ENCODE data around the gene GAB1.
"Not testable (repeated sequence)": the region's sequence is repeated elsewhere in the genome, so short reads cannot be mapped to it uniquely, and the experiment has no call there.

Gene GAB1

DNA sequence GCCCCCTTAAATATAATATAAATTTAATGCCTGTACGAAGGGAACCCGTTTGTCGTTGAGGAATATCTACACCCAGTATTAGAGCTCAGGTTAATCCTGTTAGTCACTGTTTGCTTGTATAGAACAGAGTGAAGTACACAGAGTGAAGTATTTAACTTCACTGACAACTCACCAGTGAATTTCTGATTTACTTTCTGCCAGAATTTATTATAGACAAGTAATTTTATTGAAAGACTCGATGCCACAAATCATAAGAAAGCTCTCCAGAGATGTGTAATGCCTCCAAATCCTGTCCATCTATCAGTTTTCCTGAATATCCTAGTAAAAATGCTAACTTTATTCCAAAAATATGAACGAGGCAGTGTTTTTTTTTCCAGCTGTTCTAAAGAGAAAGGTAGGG is 1.6 kb downstream of the GAB1 start:
- no peak for DNase-seq (ENCODE audit: low read depth)

DNA sequence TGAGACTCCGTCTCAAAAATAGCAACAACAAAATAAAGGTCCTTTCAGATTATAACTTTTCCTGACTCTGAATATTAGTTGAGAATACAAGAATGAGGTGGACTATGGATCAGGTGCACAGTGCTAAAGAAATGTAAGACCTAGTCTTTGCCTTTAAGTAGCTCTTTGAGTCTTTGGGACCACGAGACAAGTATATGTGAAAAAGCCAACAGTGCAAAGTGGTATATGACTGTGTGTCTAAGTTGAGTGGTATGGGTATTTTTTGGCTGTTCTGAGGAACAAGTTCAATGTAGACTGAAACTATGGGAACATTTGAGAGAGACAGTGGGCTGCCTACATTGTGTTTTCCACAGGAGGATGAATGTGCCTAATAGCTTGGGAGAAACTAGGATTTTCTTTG is 2.8 kb downstream of the GAB1 start:
- no peak for DNase-seq (ENCODE audit: low read depth)

DNA sequence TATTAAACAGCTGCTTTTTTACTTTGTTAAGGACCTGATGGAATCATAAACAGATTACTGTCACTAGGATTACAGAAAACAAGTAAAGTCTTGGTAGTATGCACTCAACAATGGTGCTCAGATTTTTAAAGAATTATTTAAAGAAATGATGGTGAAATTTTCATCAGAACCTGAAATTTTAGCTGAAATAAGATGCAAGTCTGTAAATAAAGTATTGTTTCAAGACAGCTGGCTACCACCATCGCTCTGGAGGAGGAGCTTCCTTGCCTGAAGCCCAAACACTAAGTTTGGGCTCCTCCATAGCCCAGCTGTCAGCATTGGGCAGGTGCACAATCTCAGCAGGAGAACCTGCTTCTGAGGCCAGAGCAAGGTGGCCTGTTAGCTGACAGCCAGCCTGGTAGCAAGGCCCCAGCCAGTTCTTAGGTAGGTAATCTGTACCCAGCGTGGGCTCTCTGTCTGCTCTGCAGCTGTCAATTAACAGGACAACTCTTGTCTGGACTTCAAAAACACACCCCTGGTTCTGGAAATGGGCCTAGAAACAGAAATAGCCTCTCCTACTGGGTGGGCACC is 4.6 kb downstream of the GAB1 start:
- no peak for DNase-seq (ENCODE audit: low read depth)

DNA sequence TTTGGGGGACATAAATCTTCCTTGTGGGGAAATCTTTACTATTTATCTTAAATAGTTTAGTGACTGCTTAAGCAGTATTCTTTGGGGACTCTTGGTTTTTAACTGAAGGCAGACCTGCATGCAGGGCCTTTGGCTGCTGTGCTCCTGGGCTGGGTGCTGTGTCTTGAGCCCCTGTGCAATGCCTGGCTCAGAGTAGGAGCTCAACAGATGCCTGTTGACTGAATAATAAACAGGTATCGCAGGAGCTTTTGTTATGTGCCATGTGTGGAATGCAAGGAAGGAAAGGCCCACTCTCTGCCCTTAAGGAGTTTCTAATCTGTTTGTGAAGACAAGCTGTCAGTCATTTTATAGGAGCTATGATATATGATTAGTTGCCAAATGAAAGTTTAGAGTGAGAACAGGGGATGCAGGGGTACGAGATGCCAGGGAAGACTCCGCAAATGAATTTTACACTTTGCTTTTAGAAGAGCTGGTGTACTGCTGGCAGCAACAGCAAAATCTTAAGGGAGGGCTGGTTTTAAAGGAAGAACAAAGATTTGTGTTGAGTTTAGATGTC is 6.7 kb downstream of the GAB1 start:
- DNase-seq (ENCODE audit: low read depth): no peak

DNA sequence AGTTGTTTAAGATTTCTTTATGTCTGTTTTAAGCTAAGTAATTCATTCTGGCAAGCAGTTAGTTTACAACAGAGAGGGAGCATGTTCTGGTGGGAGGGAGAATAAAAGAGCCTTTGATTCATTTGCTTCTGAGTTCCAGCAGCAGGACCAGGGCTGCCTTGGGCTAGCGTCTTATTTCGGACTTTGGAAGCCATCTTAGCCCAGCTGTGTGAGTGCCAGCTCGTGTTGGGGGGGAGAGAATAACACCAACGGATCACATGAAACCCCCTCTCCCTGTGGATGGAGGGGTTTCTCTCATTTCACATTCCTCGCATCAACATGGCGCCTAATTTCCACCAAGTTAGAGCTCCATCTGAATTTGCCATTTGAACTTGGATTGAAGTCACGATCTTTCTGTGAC is 7.4 kb downstream of the GAB1 start:
- no peak for DNase-seq (ENCODE audit: low read depth)

DNA sequence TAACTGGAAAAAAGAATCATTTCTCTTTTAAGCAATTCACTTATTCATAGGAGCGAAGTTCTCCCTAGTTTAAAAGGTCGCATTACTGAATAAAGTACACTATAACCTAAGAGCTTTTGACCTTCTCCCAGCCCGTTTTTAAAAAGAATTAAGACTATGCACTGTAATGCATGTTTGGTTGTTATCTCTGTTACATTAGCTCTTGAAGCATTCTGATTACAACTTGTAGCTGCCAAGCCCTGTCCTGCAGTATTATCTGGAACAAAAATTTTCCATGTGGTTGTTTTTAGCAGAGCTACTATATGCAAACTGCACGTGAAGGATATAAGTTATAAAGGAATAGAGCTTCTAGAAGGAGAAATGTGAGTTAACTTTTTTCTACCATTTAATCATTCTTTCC is 8.1 kb downstream of the GAB1 start:
- DNase-seq (ENCODE audit: low read depth): no peak

DNA sequence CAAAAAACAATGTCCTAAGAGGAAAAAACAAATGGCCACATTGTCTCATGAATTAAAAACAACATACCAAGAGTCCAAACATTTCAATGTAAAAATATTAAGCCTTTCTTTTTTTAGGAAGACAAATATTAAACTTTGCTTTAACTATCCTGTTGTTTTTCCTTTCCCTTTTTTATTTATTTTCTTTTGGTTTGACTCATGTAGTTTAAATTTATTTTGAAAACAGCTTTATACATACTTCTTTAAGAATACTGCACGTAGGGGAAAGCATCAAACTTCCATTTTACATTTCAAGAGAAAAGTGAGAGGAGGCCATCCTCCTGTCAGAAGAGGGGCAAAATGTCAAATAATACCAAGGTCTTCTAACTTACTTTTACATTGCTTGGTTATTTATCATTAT is 8.7 kb downstream of the GAB1 start:
- DNase-seq (ENCODE audit: low read depth): no peak

DNA sequence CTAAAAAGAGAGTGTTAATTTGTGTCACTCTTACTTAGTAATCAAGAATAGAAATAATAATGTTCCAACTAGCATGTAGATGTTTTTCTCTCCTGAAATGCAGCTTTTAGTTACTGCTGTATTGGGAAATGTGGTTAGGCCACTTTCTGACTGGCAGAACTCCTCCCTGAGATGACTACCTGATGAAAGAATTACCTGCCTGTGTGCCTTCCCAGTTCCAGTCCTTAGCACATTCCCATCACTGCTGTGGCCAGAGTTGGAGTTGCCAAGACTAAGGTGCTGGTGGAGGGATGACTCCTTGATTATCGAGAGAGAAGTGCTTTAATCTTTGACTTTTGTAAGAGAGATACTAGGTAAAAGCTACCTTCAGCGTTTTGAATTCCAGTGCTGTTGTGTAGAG is 9.5 kb downstream of the GAB1 start:
- DNase-seq (ENCODE audit: low read depth): no peak

DNA sequence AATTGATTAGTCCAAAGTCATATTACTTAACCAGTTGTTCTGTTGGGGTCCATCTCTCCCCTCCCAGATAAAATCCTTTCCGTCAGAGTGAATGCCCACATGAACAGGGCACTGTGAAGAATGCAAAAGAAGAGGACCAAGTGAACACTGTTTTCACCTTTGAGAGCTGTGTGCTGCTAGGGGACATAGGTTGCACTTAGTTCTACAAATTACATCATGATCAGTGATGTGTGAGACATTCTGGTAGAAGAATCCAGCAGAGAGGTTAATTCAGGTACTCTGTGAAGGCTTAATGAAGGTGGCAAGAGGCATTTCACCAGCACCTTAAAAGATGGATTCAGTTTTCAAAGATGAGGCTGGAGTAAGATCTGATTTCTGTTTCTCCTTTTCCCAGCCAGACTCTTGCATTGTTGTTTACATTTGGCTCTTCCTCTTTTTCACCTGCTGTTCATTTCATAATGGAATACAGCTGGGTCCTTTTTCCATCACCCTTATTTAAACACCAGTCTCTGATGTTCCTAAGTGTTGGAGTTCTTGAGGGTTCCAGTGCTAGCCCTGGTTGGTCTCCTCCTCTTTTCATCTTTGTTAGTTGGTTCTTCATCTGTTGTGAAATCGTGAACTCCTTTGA is 10.9 kb downstream of the GAB1 start:
- DNase-seq (ENCODE audit: low read depth): no peak

DNA sequence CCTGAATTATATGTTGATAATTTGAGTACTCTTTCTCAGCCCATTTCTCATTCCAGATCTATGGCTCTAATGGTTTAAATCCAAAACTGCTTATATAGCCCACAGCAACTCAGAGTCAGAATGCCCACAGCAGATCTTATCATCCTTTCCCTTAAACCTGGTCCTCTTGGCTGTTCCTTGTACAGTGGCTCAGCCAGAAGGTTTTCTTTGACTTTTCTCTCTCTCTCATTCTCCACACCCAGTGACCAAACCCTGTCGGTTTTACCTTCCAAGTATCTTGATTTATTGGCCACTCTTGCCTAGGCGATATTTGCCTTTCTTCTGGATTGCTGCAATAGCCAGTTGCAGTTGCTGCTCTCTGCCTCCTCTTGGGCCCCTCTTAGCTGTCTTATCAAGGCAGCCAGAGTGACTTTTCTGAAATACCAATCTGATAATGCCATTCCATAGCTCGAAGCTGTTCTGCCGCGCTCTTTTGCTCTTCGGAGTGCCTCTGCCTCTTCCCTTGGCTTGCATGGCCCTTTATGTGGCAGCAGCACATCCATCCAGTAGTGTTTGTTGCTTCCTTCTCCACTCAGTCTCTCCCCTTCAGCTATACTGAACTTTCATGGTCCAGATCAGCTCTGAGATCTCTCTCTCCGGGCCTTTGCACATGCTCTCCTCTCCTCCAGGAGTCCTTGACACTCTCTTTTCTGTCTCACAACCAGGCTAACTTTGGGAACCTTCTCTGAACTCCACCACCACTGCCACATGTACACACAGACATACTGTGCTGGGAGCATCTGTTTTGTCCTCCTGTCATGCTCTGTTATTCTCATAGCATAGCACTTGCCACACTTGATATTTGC is 11.8 kb downstream of the GAB1 start:
- no peak for DNase-seq (ENCODE audit: low read depth)

DNA sequence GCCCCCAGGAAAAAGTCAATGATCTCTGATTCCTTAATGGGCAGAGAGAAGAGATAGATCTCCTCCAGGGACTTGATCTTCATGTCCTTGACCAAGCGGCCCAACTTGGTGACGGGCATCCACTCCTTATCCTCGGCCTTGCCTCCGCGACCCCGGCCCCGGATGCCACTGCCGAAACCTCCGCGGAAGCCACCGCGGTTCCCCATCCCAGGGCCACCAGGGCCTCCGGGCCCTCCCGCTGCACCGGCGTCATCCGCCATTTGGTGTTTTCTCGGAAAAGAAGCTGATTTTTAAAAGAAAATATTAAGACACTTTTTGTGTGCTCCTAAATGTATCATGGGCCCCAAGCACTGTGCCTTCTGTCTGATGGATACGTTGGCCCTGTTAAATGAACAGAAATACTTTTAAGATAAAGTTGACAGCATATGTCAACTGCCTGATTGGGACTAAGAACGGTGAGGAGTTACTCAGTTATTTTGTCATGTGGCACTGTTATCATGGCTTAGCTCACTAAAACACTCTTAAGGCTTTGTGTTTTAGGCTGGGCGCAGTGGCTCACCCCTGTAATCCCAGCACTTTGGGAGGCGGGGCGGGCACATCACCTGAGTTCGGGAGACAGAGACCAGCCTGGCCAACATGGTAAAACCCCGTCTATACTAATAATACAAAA is 13.3 kb downstream of the GAB1 start:
- not testable (repeated sequence) for DNase-seq (ENCODE audit: low read depth)

DNA sequence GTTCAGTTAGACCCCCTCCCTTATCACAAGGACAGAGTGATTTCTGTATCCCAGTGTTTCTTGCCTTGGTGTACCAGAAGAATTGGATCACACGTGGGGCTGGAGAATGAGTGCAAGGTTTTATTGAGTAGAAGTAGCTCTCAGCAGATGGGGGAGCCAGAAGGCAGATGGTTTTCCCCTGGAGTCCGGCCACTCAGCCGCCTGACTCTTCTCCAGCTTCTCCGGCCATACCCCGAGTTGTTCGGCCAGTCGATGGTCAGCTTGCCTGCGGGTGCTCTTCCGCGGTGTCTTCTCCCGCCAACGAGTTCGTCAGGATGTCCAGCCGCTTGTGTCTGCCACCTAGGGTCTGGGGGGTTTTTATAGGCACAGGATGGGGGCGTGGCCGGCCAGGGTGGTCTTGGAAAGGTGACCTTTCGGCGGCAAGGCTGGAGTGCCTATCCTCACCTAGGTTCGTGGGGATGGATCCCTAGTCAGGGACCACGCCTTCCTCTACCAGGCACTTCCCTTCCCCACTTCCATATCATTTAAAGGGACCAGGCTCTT is 14.5 kb downstream of the GAB1 start:
- no peak for DNase-seq (ENCODE audit: low read depth)

DNA sequence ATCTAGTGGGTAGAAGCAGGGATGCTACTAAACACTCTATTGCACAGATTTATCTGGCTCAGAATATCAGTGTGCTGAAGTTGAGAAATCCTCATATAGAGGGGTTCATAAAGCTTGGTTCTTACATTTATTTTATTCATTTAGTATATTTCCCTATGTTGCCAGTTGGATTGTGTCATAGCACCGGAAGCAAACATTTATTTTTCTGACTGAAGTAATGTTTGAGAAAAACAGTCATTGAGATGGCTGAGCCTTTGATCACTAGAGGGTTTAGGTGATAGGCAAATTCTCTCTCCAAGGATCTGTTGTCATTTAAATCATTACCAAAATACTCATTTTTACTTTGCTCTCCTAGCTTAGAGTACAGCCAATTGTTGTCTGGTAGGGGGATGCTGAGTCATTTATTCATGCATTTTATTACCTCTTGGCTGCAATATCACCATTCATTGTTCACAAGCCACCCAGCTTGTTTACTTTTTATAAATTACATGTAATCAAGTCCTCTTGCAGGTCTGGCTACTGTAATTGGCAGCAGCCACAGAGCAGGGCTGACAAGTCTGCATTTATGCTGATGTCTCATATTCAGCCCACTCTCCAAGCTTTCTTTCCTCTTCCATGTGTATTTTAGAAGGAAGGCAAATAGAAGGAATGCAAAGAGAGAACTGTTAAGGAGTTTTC is 15.2 kb downstream of the GAB1 start:
- DNase-seq (ENCODE audit: low read depth): no peak

DNA sequence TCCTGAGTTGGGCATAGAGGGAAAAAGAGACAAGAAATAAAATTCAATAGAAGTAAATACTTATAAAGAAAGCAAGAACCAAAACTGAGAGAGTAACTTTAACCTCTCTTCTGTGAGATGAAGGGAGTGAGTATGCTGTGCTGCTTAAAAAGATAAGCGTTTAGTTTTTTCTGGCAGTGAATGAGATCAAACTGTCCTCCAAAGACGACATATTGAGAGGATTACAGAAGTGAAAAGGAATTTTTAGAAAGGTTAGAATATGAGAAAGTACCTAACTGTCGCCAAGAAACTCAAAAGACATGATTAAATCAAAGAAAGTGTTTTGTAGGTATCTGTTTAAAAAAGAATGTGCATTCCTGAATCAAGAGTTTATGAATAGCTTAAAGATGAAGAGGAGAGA is 16.0 kb downstream of the GAB1 start:
- no peak for DNase-seq (ENCODE audit: low read depth)

DNA sequence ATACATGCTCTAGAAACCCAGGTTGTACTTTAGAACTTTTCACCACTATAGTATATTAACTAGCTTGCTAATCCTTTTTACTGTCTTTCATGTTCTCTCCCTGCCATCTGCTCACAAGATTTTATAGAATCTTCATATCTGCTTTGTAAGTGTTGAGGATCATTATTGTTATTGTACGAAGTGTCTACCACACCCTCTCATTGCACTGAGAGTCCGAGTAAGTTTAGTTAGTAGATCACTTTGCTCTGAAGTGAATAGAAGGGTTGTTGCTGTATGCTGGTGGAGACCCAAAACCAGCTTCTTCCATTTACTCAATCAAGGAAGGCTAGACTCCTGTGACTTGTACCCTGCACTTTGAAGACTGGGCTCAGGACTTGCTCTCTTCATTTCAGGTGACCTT is 17.1 kb downstream of the GAB1 start:
- no peak for DNase-seq (ENCODE audit: low read depth)

DNA sequence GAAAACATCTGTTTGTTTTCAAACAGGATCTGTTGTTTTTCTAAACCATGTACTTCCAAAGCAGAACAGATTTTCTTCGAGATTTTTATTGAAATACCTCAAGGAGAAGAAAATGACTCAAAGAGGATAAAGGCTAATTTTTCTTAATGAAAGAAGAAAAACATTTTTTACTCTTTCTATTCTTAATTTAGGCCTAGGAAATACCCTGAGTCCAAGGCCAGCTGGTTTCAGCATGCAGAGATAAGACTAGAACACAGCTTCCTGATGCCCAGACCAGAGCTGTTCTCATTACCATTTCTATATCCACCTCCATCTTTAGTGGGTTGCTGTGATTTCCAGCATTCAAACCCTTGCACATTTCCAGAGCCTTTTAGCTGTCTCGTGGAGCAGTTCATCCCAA is 18.3 kb downstream of the GAB1 start:
- DNase-seq (ENCODE audit: low read depth): no peak

DNA sequence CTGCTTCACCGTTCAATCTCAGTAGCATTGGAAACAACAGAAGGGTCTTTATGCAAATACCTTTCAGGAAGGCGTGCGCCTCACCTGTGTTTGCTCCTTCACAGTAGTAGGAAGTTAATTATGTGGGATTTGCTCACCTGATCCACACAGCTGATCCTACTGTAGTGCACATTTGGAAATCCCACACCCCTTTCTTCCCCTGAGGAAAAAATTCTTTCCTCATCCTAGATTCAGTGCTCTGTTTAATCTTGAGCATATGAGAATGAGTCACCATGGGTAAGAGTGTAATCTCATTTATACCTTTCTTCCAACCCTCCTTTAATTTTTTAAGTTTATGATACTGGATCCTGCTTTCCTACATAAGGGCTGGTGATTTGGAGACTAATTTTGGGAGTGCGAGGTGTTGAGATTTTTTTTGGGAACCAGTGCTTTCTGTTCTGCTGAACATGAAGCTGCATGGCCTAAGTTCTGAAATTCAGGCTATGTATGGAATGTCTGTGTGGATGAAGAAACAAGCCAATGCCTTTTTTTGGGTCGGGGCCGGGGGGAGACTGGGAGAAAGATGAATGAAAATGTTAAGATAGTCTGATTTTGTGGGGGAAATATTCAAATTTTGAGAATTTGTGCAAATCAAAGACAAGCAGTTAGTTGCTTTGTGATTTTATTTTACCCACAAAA is 19.0 kb downstream of the GAB1 start:
- DNase-seq (ENCODE audit: low read depth): no peak

DNA sequence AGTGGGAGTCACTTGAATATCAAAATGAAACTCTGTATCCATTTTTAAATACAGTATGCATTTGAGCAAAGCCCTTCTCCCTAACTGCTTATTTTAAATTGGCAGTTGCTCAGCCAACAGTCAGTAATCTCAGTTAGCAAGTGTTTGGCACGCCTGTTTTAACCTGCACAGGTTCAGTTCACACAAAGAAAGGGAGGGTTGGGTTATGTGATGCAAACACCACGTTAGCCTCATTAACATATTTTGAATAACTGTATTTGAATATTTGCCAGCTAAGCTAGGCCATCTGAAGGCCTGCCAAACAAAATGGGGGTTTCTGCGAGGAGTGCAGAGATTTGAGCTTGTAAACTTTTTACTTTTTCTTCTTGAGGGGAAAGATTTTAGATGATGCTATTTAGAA is 19.8 kb downstream of the GAB1 start:
- DNase-seq (ENCODE audit: low read depth): no peak

DNA sequence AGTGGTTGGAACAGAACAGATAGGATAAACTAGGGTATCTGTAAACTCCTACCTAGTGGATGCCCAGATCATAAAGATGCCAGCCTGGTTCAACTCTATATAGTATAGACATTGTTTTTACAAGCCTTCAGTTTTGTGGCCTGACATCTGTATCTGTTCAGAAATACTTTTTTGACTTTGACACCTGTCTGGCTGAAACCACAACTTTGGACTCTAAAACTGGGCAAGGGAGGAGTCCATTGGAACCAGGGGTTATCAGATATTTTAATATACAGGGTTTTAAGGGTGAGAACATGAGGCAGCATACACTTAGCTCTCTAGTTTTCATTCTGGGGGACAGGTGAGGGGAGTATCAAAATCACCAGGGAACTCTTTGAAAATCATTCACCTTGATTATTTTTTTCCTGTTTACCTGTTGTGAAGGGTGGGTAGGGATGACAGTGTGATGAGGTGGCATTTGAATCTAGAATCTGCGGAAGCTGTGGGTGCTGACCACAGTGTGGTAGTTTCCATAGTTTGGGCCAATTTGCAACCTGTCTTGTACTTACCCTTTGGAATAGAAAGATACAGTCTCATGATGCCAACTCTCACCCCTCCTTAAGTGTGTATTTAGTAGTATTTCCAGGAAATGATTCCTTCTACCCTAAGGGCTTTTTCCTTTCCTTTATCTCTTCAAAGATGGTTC is 20.6 kb downstream of the GAB1 start:
- no peak for DNase-seq (ENCODE audit: low read depth)

DNA sequence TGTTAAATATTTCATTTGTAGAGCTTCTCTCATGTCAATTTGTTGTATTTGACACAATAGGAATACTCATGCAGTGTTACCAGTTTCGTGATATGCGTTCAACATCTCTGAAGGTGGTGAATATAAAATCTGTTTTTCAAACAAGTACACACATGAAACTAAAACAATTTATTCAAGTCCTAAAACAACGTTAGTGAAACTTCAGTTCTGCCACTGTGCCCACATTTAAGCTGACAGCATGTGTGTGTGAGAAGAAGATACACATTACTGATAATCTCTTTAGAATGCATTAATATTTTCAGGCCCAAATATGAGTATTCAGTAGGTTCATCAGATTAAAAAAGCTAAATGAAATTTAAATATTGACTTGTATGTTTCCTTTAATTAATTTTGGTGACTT is 21.7 kb downstream of the GAB1 start:
- no peak for DNase-seq (ENCODE audit: low read depth)
